Germinal center (tissue), 1 donor: ENCODE data around the gene MCIDAS.

Experiments used
- DNase-seq: peaks from one replicate; pipeline ENCODE4 v3.0.0; 2012; ENCODE audit warnings: mixed read lengths, low spot score

Gene MCIDAS

DNA sequence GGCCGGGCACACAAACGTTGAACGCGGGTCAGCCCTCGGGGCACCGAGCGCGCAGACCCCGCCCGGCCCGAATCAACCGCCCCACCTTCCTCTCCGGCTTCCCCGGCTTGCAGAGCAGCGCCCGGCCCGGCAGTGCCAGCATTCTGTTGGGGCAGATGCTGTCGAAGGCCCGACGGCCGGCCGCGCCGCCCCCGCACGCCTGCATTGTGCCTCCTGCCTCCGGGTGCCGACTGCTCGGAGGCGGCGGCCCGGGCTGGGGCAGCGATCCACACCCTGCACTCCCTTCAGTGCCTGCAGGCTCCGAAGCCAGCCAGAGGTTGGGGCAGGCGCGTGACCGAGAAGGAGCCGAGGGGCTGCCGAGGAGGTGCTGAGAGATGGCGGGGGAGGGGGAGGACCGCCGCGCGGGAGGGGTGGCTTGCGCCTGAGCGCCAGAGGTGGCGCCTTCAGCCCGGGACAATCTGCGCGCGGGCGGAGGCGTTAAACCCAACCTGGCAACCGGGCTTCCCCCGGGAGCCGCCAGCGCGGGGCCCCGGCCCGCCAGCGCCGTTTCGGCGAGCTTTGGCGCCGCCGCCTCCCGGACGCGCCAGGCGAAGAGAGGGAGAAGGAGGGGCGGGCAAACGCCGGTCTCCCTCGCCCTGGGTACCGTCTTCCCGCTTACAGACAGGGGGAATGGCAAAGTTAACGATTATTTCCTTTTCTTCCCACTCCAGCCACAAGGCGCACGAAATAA is at the start of gene MCIDAS:
Gene MCIDAS, minus strand, starts transcription at position 382 of the 730 bp plus-strand sequence. Its CDS starts 177 bp downstream, at position 205.
- DNase-seq, result peak; percentile 72

DNA sequence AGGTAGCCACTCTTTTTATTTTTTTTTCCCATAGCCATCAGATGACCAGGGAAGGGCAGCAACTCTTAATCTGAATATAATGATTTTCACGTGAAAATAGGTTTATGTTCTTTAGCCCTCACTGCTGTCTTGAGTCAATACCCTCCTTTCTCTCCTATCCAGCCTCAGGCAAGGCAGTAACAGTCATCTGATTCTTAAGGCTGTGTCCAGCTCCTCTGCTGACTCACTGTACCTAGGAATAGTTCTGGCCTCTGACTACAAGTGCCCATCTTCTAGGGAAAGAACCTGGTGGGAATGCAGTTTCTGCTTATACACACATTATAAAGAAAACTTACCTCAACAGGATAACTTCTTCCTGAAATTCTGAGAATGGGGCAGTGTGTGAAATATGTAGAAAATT is 49.7 kb upstream of the MCIDAS start:
- DNase-seq, result no peak

- no peak for DNase-seq
Measured at GRCh38 chr5:55258339-55258738, 31.2 kb upstream of the MCIDAS start.

DNA sequence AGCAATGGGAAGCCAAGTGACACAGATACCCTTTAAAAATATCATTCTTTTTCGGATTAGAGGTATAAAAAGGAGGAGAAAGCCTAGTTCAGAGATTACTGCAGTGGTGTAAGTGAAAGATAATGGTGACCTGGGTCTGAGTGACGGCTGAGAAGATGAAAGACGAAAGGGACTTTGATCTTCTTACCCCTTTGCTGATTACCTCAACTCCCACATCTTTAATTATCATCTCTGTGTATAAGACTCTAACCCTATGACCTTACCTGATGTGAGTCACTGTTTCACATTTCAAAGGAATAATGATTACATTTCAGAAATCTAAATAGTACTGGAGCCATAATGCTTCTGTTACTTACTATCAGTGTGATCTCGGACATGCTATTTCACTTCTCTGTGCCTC is 27.7 kb upstream of the MCIDAS start:
- no peak for DNase-seq

- no peak for DNase-seq
Measured at GRCh38 chr5:55250064-55250463, 22.9 kb upstream of the MCIDAS start.

DNA sequence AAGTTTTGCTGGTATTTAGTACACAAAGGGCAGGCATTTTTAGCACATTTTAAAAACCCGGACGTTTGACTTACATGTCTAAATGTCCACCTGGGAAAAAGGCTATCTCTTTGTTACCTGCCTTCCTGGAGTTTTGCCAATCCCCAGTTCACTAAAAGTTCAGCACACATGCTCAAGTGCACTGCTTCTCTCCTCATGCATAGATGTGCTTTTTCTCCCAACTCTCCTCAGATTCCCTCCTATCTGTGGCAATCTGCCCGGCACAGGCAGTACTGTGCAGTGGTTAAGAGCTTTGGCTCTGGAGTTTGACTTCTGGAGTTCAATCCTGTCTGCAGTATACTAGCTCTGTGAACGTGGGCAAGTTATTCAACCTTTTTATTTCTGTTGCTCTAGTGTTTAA is 14.6 kb upstream of the MCIDAS start:
- DNase-seq, result no peak

DNA sequence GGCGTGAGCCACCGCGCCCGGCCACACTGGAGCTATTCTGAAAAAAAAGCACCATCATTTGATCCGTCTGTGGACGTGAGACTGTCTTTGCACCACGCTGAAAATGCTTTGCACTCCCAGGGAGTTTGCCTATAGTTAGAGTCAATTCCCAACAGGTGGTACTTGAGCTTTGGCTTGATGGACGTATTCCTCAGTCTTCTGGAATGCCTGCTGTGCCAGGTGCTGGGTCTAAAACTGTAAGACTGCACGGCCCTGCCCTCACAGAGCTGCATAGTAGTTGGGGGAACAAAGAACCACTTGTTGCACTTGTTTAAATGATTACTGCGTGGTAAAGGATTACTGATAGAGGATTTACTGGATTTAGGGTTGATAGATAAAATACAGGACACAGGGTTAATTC is 9.7 kb upstream of the MCIDAS start:
- DNase-seq, result no peak

GRCh38 chr5:55234121-55234700 is 7.1 kb upstream of the MCIDAS start:
- DNase-seq, result no peak

- peak; percentile 71 for DNase-seq
Measured at GRCh38 chr5:55232985-55233928, 6.1 kb upstream of the MCIDAS start, which contains the start of gene CCNO. Gene CCNO, minus strand, starts transcription at chr5:55233608. Its CDS starts 85 bp downstream, at chr5:55233523.

- no peak for DNase-seq
Measured at GRCh38 chr5:55232271-55232984, 5.3 kb upstream of the MCIDAS start.

- no peak for DNase-seq
Measured at GRCh38 chr5:55231919-55232270, 4.8 kb upstream of the MCIDAS start.

GRCh38 chr5:55231029-55231918 is 4.2 kb upstream of the MCIDAS start:
- no peak for DNase-seq

- no peak for DNase-seq
Measured at GRCh38 chr5:55230086-55230629, 3.0 kb upstream of the MCIDAS start.

DNA sequence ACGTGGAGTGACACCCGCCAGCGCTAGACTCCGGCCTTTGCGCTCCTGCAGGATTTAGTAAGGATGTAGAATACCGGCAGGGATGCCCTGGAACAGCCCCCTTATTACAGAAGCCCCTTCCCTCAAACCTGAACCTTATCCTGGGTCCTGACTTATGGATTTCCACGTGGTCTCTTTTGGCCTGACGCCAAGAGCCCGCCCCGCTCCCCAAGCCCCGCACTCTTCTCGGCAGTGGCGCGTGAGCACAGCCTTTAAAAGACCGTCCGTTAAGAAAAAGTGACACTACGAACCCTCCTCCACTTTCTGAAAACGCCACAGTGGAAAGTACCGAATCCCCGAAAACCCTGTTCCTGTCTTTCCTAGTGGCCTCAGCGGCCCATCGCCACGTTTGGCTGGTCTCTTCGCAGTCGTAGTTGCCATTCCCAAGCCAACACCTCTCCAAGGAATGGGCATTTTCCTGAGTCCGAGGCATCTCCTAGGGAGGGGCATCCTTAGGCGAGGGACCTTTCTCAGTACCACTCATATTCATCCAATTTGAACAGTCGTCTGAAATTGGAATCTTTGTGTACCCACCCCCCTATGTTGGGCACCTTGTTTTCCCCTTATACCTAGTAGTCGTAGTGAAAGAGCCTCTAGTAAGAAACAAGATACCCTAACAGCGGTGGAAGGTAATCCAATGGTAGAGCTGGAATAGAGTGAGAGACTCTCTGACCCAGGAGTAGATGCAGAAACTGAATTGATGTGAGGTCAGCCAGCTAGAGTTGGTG is 732 bp upstream of the MCIDAS start:
- DNase-seq, result no peak

DNA sequence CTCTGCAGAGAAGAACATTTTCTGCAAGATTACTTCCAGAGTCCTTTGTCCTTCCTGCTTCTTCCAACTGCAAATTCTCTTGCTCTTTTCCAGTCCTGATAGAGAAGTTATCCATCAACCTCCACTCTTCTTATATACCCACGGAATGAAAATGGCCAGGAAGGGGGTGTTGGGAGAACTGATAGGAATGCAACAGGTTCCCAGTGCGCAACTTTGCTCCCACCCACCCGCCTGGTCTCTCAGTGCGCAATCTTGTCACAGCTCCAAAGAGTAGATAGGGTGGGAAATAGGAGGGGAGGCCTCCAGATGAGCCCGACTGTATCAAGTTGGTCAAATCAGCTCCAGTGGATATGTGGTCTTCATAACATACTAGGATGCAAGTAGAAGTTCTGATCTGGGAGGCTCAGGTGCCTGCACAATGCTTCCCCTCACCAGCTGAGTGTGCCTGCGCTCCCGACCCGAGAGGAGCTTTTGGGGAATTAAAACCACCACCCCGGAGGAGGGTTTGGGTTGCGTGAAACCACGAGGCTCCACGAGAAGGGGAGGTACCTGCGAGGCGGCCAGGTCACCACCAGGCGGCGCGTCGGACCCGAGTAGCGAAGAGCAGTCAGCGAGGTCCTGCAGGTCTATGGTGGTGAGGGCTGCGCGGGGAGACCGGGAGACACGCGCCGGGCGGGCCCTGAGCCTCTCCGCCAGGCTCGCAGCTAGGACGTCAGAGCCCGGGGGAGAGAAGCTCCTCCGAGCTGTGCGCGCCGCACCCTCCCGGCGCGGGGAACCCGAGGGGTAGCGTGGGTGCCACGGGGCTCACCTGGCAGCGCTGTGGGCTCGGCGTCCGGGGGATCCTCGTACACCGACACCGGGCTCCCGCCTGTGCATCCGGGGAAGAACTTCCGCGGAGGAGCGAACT is 835 bp downstream of the MCIDAS start:
- DNase-seq, result peak; percentile 80

- DNase-seq, result no peak
Measured at GRCh38 chr5:55225346-55225745, 1.8 kb downstream of the MCIDAS start.

GRCh38 chr5:55223812-55224240 is 3.3 kb downstream of the MCIDAS start:
- no peak for DNase-seq

GRCh38 chr5:55222985-55223811 is 3.9 kb downstream of the MCIDAS start:
- DNase-seq, result no peak
